Stimulated activated CD4-positive, alpha-beta T cell treated with anti-CD3 and anti-CD28 coated beads, Interleukin-15, amount 100 ng/mL, for 24 hours (primary cell): Measurements from ENCODE around the gene GRM4.

ENCODE experiments used
- DNase-seq: peaks from one replicate; pipeline ENCODE4 v3.0.0-alpha.2; 2020

Gene GRM4

DNA sequence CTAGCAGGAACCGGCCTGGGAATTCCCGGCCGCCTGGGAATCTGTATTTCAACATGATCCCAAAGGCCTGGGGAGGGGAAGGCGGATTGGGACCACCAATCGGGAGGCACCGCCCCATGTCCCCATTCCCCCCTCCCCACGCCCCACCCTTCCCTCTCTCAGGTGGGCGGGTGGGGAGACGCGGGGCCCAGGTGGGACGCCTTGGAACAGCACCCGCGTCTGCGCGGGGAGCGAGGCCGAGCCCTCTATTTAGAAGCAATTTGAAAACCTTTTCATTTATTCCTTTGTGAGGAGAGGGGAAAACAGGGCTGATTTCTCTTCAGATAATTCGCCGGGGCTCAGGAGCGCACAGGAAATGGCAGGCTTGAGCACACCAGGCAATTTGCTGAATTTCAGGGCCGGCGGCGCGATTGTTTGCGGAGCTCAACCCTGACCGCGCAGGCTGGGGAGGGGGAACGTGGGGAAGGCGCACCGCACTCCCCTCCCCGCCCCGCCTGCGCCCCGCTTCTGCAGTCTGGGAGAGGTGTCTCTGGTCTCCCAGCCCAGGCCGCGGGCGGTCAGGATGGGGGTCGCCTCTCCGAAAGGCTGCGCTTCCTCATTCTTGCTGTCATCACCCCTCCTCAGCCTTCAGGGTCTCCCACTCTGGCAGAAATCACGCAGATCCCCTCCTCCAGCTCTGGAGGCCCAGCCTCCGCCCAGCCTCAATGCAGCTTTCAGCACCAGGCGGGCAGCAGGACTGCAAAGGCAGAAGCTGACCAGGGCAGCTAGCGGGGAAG lies 170.0 kb downstream of the GRM4 start:
- DNase-seq: no peak

DNA sequence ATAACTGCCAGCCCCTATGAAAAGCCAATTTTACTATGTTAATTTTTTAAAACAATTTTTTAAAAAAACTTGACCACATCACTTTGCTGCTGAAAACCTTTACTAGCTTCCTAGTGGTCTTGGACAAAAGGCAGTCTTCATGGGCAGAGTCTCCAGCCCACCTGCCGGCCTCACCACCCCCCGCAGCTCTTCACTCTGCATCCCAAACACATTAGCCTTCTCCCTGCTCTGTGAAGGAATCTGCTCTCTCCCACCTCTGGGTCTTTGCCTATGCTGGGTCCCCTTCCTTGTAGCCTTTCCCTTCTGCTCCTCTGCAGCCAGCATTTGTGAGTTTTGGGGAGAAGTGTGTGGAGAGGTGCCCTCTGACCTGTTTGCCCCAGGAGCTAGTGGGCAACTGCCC lies 171.4 kb downstream of the GRM4 start:
- no peak for DNase-seq

- no peak for DNase-seq
These were observed 171.9 kb downstream of the GRM4 start for GRCh38 chr6:33974030-33974429.

DNA sequence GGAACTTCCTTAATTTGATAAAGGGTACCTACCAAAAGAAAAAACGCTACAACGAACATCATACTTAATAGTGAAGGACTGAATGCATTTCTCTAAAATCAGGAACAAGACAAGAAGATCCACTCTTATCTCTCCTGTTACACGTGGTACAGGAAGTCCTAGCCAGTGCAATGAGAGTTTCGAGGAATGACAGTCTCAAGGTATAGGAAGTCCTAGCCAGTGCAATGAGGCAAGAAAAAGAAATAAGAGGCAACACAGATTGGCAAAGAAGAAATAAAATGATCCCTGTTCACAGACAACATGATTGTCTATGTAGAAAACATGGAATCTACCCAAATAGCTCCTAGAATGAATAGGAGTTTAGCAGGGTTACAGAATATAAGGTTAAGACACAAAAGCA lies 174.3 kb downstream of the GRM4 start:
- DNase-seq: no peak
